ENCODE results near the gene PAPPA2. TPM values are rescaled to one million over a fixed set of nuclear protein-coding genes. Genes with fewer than 3 reads are reported as not detected.

The PAPPA2 gene
- total and polyA plus RNA-seq, 10 of the 15 experiments (the other 5 are each of a cell fraction or from before 2014, with no cell fraction given) = under 0.01 to 0.06 (median 0.03) TPM; not detected in 7

GRCh38 chr1:176705585-176705984 lies 242.6 kb downstream of the PAPPA2 start:
- 0% methylated on average over 1 of the region's 1 CpG for WGBS (ENCODE audit: insufficient coverage, insufficient replicate concordance, low lambda C conversion rate, missing lambda C conversion rate)
- no TSS peak for BruUV-seq (replicated peaks)
- ATAC-seq (no peak), DNase-seq (ENCODE audit: low read depth, low spot score) (no peak), FAIRE-seq (no peak)
- no peak overlapping the region for H3K27ac ChIP-seq (ENCODE audit: control insufficient read depth, insufficient read depth)
- CTCF ChIA-PET = no interaction called here
- intact Hi-C loops (cut with micrococcal nuclease; ENCODE audit: unreplicated experiment) = no loop called here
- no peak overlapping the region for H2AFZ ChIP-seq (ENCODE audit: control insufficient read depth, low read depth, low read length)
- no peaks in the 10 kb centered on the region for H3K36me3 ChIP-seq (ENCODE audit: control insufficient read depth in 2 of 2, insufficient read depth in 2 of 2, low read length in 1 of 2)
- no peaks in the 10 kb centered on the region for H3K4me1 ChIP-seq (ENCODE audit: control insufficient read depth, insufficient read depth, low read length)
- H3K4me2 ChIP-seq (ENCODE audit: control insufficient read depth, insufficient read depth) = no peak overlapping the region
- no peak overlapping the region for H3K4me3 ChIP-seq
- H3K9me3 ChIP-seq (replicated peaks; ENCODE audit: control insufficient read depth, insufficient read depth, low read length) = no peaks in the 10 kb centered on the region
- H3K27me3 ChIP-seq (replicated peaks in 1 of 2; ENCODE audit: control insufficient read depth in 2 of 2, insufficient read depth in 2 of 2, low read length in 1 of 2) = no peaks in the 10 kb centered on the region; a peak in 3 of 4 replicates
- no peaks in the 10 kb centered on the region for H3K79me2 ChIP-seq (ENCODE audit: control insufficient read depth, insufficient read depth, low read length)
- H4K20me1 ChIP-seq (ENCODE audit: control insufficient read depth, insufficient read depth) = no peaks in the 10 kb centered on the region
- SMC1A ChIA-PET (ENCODE audit: uncharacterized antibody, unreplicated experiment) = interaction anchor here (1.2 kb wide), 1 partner anchor 13 kb away, joined by 3 read pairs; no protein-coding TSS in a partner anchor
- in situ Hi-C loops (cut with MboI) = no loop called here
- POLR2A ChIA-PET = no interaction called here
- H3K9ac ChIP-seq (ENCODE audit: control insufficient read depth, insufficient read depth, low read length) = no peak overlapping the region
- RAD21 ChIA-PET (ENCODE audit: unreplicated experiment) = no interaction called here
- TF ChIP-seq CHD2 (IDR thresholded peaks at IDR 0.05; ENCODE audit: borderline replicate concordance, low read depth, low read length) (no peak), DPF2 (IDR thresholded peaks at IDR 0.05) (no peak), SRF (IDR thresholded peaks at IDR 0.05; ENCODE audit: low read depth in 2 of 2, low read length in 2 of 2) (no peak), PKNOX1 (IDR thresholded peaks at IDR 0.05) (no peak), E4F1 (IDR thresholded peaks at IDR 0.05; ENCODE audit: borderline replicate concordance, partially characterized antibody) (no peak), ZBTB4 (CRISPR knock-in tag; IDR thresholded peaks at IDR 0.05) (no peak), E2F4 (IDR thresholded peaks at IDR 0.05; ENCODE audit: low read depth, low read length) (no peak), IRF4 (IDR thresholded peaks at IDR 0.05; ENCODE audit: low read depth, low read length) (no peak), BMI1 (IDR thresholded peaks at IDR 0.05; ENCODE audit: borderline replicate concordance) (no peak), ZNF207 (IDR thresholded peaks at IDR 0.05; ENCODE audit: borderline replicate concordance) (no peak), IKZF2 (IDR thresholded peaks at IDR 0.05) (no peak), RBBP5 (conservative IDR thresholded peaks at IDR 0.05) (no peak), PAX8 (IDR thresholded peaks at IDR 0.05) (no peak), NRF1 (conservative IDR thresholded peaks at IDR 0.05; ENCODE audit: low read depth, low read length) (no peak), TBL1XR1 (IDR thresholded peaks at IDR 0.05; ENCODE audit: low read depth, low read length) (no peak), POLR2A (IDR thresholded peaks at IDR 0.05; ENCODE audit: low read depth, low read length) (no peak), MAX (IDR thresholded peaks at IDR 0.05; ENCODE audit: low read depth, low read length) (no peak), EZH2 (IDR thresholded peaks at IDR 0.05; ENCODE audit: borderline replicate concordance, control insufficient read depth, low read depth, low read length) (no peak)
